Natural killer cell (primary cell): Measurements from ENCODE around the gene MTG2. TPM values are rescaled to one million over a fixed set of nuclear protein-coding genes. Genes with fewer than 3 reads are reported as not detected.

ENCODE experiments used
- ATAC-seq, 3 donors: fragments of 150-1000 bp in 2 of 3; fragments of 200-7000 bp in 1 of 3; cut with Tn5 transposase; 1 replicate in 1 of 3; 2 replicates in 2 of 3; pipeline ENCODE4 v1.10.0; 2021; ENCODE audit warnings: mild to moderate bottlenecking in 2 of 3, moderate library complexity in 2 of 3
- DNase-seq, 2 donors: peaks; one replicate each; pipeline versions ENCODE4 v3.0.0 to v3.0.0-alpha.2; 2013 to 2021; ENCODE audit warnings: mixed read lengths in 1 of 2
- H3K27ac ChIP-seq: one replicate; pipeline ENCODE4 v1.5.1; 2013; ENCODE audit warnings: mild to moderate bottlenecking, low read length
- H3K27me3 ChIP-seq: one replicate; pipeline ENCODE4 v1.6.1; 2013; ENCODE audit warnings: low read length; ENCODE audit not compliant: control insufficient read depth, insufficient read depth
- H3K36me3 ChIP-seq: one replicate; pipeline ENCODE4 v1.6.1; 2013; ENCODE audit warnings: low read length; ENCODE audit not compliant: control insufficient read depth, insufficient read depth
- H3K4me1 ChIP-seq: one replicate; pipeline ENCODE4 v1.6.1; 2013; ENCODE audit warnings: low read length; ENCODE audit not compliant: control insufficient read depth, insufficient read depth
- H3K4me3 ChIP-seq: one replicate; pipeline ENCODE4 v1.5.1; 2013; ENCODE audit warnings: low read length
- H3K9me3 ChIP-seq: one replicate; pipeline ENCODE4 v1.6.1; 2013; ENCODE audit warnings: low read length; ENCODE audit not compliant: control insufficient read depth, insufficient read depth
- H3K27ac Mint-ChIP-seq, 2 donors: one replicate each; pipeline ENCODE4 v1.8.0; 2022; ENCODE audit warnings: mild to moderate bottlenecking in 2 of 2, mixed read lengths in 2 of 2, moderate library complexity in 1 of 2
- H3K27me3 Mint-ChIP-seq, 2 donors: one replicate each; pipeline ENCODE4 v1.8.0; 2022; ENCODE audit warnings: low read depth in 2 of 2, mixed read lengths in 2 of 2
- H3K36me3 Mint-ChIP-seq: one replicate; pipeline ENCODE4 v1.8.0; 2022; ENCODE audit warnings: mixed read lengths
- H3K4me1 Mint-ChIP-seq, 2 donors: one replicate each; pipeline ENCODE4 v1.8.0; 2022; ENCODE audit warnings: mixed read lengths in 2 of 2
- H3K4me3 Mint-ChIP-seq: one replicate; pipeline ENCODE4 v1.8.0; 2022; ENCODE audit warnings: mild to moderate bottlenecking, moderate library complexity, mixed read lengths
- H3K9me3 Mint-ChIP-seq, 2 donors: one replicate each; pipeline ENCODE4 v1.8.0; 2022; ENCODE audit warnings: mixed read lengths in 2 of 2
- CTCF ChIP-seq: fragments of 200-600 bp; IDR thresholded peaks from one replicate; pipeline ENCODE4 v1.8.0; 2022; ENCODE audit warnings: antibody characterized with exemption
- WGBS: methylation state at CpG from one replicate; pipeline ENCODE4 v1.1.7; 2013; ENCODE audit warnings: missing lambda C conversion rate; ENCODE audit not compliant: insufficient coverage; 5-methylcytosine and 5-hydroxymethylcytosine counted together
- intact Hi-C: fragments of 100-400 bp; cut with micrococcal nuclease; formaldehyde crosslinking; loops from one replicate; pipeline ENCODE4 v1.14.2; 2022
- total RNA-seq, 4 donors: library from RNA; stranded (reverse); fragments of 120-200 nt in 1 of 4; gene quantifications; one replicate each; pipeline versions ENCODE4 v1.2.3 to v1.2.4, GENCODE V29; 2013 to 2022

Gene MTG2
- total RNA-seq, 3 donors from 2014 or later (not counting 1 experiment from before 2014, with no cell fraction given): 16.8 to 25.8 (median 25.3) TPM

- no peak for TF ChIP-seq CTCF
- no peaks in the 10 kb centered on the region for H3K36me3 Mint-ChIP-seq
- H3K4me1 Mint-ChIP-seq: no peaks in the 10 kb centered on the region
- WGBS: 99% methylated on average over 9 of the region's 10 CpGs
- no peak overlapping the region for H3K27ac ChIP-seq
- no peak overlapping the region for H3K4me3 ChIP-seq
- intact Hi-C loops: no loop called here
- H3K27ac Mint-ChIP-seq: no peak overlapping the region
- ATAC-seq (no peak), DNase-seq (no peak)
- H3K27me3 Mint-ChIP-seq: no peaks in the 10 kb centered on the region
- H3K4me1 ChIP-seq: no peaks in the 10 kb centered on the region
- no peaks in the 10 kb centered on the region for H3K9me3 Mint-ChIP-seq
- H3K9me3 ChIP-seq: no peaks in the 10 kb centered on the region
- H3K27me3 ChIP-seq: no peaks in the 10 kb centered on the region
- peaks cover 43% of the 10 kb centered on the region for H3K36me3 ChIP-seq
- no peak overlapping the region for H3K4me3 Mint-ChIP-seq
These were observed 13.5 kb downstream of the MTG2 start for GRCh38 chr20:62196286-62196685.

- no peak overlapping the region for H3K27ac Mint-ChIP-seq
- intact Hi-C loops: no loop called here
- ATAC-seq: no peak
- no peak for TF ChIP-seq CTCF
- no peak for DNase-seq
- no peak overlapping the region for H3K27ac ChIP-seq
- no peaks in the 10 kb centered on the region for H3K4me1 Mint-ChIP-seq
- no peaks in the 10 kb centered on the region for H3K9me3 ChIP-seq
- H3K4me1 ChIP-seq: no peaks in the 10 kb centered on the region
- WGBS: 92% methylated on average over 7 of the region's 9 CpGs
- H3K4me3 ChIP-seq: no peak overlapping the region
- no peaks in the 10 kb centered on the region for H3K36me3 Mint-ChIP-seq
- H3K36me3 ChIP-seq: peaks cover 47% of the 10 kb centered on the region
- H3K4me3 Mint-ChIP-seq: no peak overlapping the region
- H3K27me3 ChIP-seq: no peaks in the 10 kb centered on the region
- no peaks in the 10 kb centered on the region for H3K27me3 Mint-ChIP-seq
- no peaks in the 10 kb centered on the region for H3K9me3 Mint-ChIP-seq
These were observed 14.5 kb downstream of the MTG2 start for GRCh38 chr20:62197311-62197710.

DNA sequence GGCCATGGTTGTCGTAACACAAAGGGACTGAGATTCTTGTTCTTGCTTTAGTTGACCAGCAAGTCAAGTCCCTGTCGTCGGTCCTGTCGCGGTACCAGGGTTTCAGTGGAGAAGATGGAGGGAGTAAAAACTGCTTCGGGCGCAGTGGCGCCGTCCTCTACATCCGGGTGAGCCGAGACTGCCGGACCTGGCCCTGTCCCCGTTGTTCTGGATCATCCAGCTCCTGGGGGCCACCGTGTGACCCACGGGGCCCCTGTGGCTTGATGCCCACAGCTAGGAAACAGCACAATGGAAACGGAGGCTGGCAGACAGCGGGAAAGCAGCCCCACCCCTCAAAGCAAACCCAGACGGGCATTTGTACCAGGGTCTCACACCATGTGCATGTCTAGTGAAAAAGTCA is 15.0 kb downstream of the MTG2 start:
- WGBS: 96% methylated on average over 18 of the region's 18 CpGs
- intact Hi-C loops: no loop called here
- DNase-seq (no peak), ATAC-seq (no peak)
- H3K27ac Mint-ChIP-seq: no peak overlapping the region
- Histone ChIP-seq H3K4me3 (no peak overlapping the region), H3K36me3 (peaks cover 47% of the 10 kb centered on the region), H3K4me1 (no peaks in the 10 kb centered on the region), H3K9me3 (no peaks in the 10 kb centered on the region), H3K27me3 (no peaks in the 10 kb centered on the region), H3K27ac (no peak overlapping the region)
- TF ChIP-seq CTCF: no peak
- H3K27me3 Mint-ChIP-seq: no peaks in the 10 kb centered on the region
- H3K4me1 Mint-ChIP-seq: no peaks in the 10 kb centered on the region
- no peaks in the 10 kb centered on the region for H3K36me3 Mint-ChIP-seq
- H3K4me3 Mint-ChIP-seq: no peak overlapping the region
- H3K9me3 Mint-ChIP-seq: no peaks in the 10 kb centered on the region

- no peaks in the 10 kb centered on the region for H3K4me1 Mint-ChIP-seq
- no peak for TF ChIP-seq CTCF
- H3K4me3 Mint-ChIP-seq: no peak overlapping the region
- H3K27ac Mint-ChIP-seq: no peak overlapping the region
- H3K4me1 ChIP-seq: no peaks in the 10 kb centered on the region
- H3K9me3 ChIP-seq: no peaks in the 10 kb centered on the region
- WGBS: 95% methylated on average over 17 of the region's 17 CpGs
- ATAC-seq (no peak), DNase-seq (no peak)
- no peaks in the 10 kb centered on the region for H3K36me3 Mint-ChIP-seq
- no peak overlapping the region for H3K27ac ChIP-seq
- peaks cover 43% of the 10 kb centered on the region for H3K36me3 ChIP-seq
- no peaks in the 10 kb centered on the region for H3K9me3 Mint-ChIP-seq
- no peaks in the 10 kb centered on the region for H3K27me3 ChIP-seq
- no peaks in the 10 kb centered on the region for H3K27me3 Mint-ChIP-seq
- intact Hi-C loops: no loop called here
- H3K4me3 ChIP-seq: no peak overlapping the region
These were observed 15.7 kb downstream of the MTG2 start for GRCh38 chr20:62198496-62198895.
